Uterus (tissue), 2 donors: ENCODE results near the gene SLC22A6.

Experiments
- POLR2A ChIP-seq, 2 donors: fragments of 450-650 bp; IDR thresholded peaks; one replicate each; pipeline ENCODE4 v1.6.1; 2016; ENCODE audit warnings: antibody characterized with exemption in 2 of 2, mild to moderate bottlenecking in 1 of 2, moderate library complexity in 1 of 2
- TF ChIP-seq, protein P1 (sequence below), 4 experiments: fragments of 200-600 bp in 2 of 4; fragments of 450-650 bp in 2 of 4; sonication (generic) in 2 of 4; IDR thresholded peaks; one replicate each; pipeline ENCODE4 v1.5.1; 2016 to 2019; ENCODE audit warnings: antibody characterized with exemption in 4 of 4, mild to moderate bottlenecking in 2 of 4, moderate library complexity in 1 of 4

DNA sequence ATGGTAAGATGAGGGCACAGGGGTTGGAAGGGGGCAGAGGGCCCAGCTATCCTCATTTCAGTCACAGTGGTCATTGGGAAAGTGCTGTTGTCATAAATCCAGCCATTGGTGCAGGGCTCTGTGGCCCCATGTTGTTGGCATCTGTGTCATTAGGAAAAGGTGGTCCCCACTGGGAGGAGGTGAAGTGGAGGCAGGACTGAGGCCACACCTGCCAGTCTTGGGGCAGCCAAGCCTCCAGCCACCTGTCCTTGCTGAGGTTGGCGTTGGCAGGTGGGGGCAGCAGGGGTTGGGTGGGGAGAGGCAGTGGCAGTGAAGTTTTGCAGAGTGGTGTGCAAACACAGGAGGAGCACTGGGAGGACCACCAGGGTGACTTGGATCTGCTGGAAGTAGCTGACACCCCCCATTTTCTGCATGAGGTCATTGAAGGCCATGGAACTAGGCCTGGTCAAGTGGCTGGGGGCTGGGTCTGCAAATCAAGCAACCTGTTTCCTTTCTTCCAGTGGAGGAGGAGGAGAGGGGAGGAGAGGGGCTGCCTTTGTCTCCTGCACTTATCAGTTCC lies 25.3 kb downstream of the SLC22A6 start:
- TF ChIP-seq, protein P1, sequence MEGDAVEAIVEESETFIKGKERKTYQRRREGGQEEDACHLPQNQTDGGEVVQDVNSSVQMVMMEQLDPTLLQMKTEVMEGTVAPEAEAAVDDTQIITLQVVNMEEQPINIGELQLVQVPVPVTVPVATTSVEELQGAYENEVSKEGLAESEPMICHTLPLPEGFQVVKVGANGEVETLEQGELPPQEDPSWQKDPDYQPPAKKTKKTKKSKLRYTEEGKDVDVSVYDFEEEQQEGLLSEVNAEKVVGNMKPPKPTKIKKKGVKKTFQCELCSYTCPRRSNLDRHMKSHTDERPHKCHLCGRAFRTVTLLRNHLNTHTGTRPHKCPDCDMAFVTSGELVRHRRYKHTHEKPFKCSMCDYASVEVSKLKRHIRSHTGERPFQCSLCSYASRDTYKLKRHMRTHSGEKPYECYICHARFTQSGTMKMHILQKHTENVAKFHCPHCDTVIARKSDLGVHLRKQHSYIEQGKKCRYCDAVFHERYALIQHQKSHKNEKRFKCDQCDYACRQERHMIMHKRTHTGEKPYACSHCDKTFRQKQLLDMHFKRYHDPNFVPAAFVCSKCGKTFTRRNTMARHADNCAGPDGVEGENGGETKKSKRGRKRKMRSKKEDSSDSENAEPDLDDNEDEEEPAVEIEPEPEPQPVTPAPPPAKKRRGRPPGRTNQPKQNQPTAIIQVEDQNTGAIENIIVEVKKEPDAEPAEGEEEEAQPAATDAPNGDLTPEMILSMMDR (IDR thresholded peaks at IDR 0.05), result no peak
- no peak for TF ChIP-seq POLR2A (IDR thresholded peaks at IDR 0.05)
